GM06990 (cell line): ENCODE measurements around the gene COL16A1.
A peak's percentile ranks its signal among the peaks of the same experiment; 100 is the strongest.

Experiments
- DNase-seq: peaks from one replicate; pipeline ENCODE4 v3.0.0-alpha.2; 2011; ENCODE audit not compliant: insufficient read length; ENCODE audit errors: extremely low read depth
- H3K27me3 ChIP-seq: replicated peaks from 2 replicates; pipeline ENCODE4 v1.6.0; 2011; ENCODE audit warnings: low read length; ENCODE audit not compliant: control insufficient read depth, insufficient read depth
- H3K36me3 ChIP-seq: 2 replicates; pipeline ENCODE4 v1.5.1; 2011; ENCODE audit warnings: low read length; ENCODE audit not compliant: control insufficient read depth, insufficient read depth
- H3K4me3 ChIP-seq: replicated peaks from 2 replicates; pipeline ENCODE4 v1.5.1; 2011; ENCODE audit warnings: low read depth, mild to moderate bottlenecking, control low read depth, low read length
- CTCF ChIP-seq: IDR thresholded peaks from 2 replicates; pipeline ENCODE4 v1.5.1; 2011; ENCODE audit warnings: low read length, control low read depth, mild to moderate bottlenecking, inconsistent platforms; ENCODE audit not compliant: insufficient read depth, poor library complexity, severe bottlenecking

Gene COL16A1

GRCh38 chr1:31667065-31667785, 36.6 kb downstream of the COL16A1 start:
- no peak for DNase-seq
- H3K27me3 ChIP-seq, result no peaks in the 10 kb centered on the region; the same call in none of the 2 replicates
- no peak for TF ChIP-seq CTCF
- no peaks in the 10 kb centered on the region for H3K36me3 ChIP-seq
- no peak overlapping the region for H3K4me3 ChIP-seq

GRCh38 chr1:31666263-31666963, 37.4 kb downstream of the COL16A1 start:
- Histone ChIP-seq H3K36me3 (no peaks in the 10 kb centered on the region), H3K27me3 (no peaks in the 10 kb centered on the region; the same call in none of the 2 replicates), H3K4me3 (no peak overlapping the region)
- no peak for DNase-seq
- TF ChIP-seq CTCF, result no peak

- Histone ChIP-seq H3K36me3 (no peaks in the 10 kb centered on the region), H3K4me3 (no peak overlapping the region), H3K27me3 (no peaks in the 10 kb centered on the region; the same call in none of the 2 replicates)
- no peak for DNase-seq
- TF ChIP-seq CTCF, result no peak
Observed at GRCh38 chr1:31665234-31665878, 38.5 kb downstream of the COL16A1 start.

GRCh38 chr1:31664528-31664927, 39.3 kb downstream of the COL16A1 start:
- no peak overlapping the region for H3K4me3 ChIP-seq
- TF ChIP-seq CTCF, result no peak
- no peaks in the 10 kb centered on the region; the same call in none of the 2 replicates for H3K27me3 ChIP-seq
- DNase-seq, result no peak
- no peaks in the 10 kb centered on the region for H3K36me3 ChIP-seq

GRCh38 chr1:31663622-31664452, 40.0 kb downstream of the COL16A1 start:
- peak; percentile 35 for DNase-seq
- TF ChIP-seq CTCF, result peak; percentile 92
- Histone ChIP-seq H3K36me3 (no peaks in the 10 kb centered on the region), H3K4me3 (no peak overlapping the region), H3K27me3 (no peaks in the 10 kb centered on the region; the same call in 1 of the 2 replicates)
